GM18499 (cell line): ENCODE results near the gene AKR1C1.
"Not testable (repeated sequence)": the region's sequence is repeated elsewhere in the genome, so short reads cannot be mapped to it uniquely, and the experiment has no call there.

Source experiments
- ATAC-seq: cut with Tn5 transposase; IDR thresholded peaks from one replicate; pipeline ENCODE4 v1.9.1; 2021; ENCODE audit warnings: moderate number of reproducible peaks; ENCODE audit not compliant: insufficient read depth, unreplicated experiment

The AKR1C1 gene

DNA sequence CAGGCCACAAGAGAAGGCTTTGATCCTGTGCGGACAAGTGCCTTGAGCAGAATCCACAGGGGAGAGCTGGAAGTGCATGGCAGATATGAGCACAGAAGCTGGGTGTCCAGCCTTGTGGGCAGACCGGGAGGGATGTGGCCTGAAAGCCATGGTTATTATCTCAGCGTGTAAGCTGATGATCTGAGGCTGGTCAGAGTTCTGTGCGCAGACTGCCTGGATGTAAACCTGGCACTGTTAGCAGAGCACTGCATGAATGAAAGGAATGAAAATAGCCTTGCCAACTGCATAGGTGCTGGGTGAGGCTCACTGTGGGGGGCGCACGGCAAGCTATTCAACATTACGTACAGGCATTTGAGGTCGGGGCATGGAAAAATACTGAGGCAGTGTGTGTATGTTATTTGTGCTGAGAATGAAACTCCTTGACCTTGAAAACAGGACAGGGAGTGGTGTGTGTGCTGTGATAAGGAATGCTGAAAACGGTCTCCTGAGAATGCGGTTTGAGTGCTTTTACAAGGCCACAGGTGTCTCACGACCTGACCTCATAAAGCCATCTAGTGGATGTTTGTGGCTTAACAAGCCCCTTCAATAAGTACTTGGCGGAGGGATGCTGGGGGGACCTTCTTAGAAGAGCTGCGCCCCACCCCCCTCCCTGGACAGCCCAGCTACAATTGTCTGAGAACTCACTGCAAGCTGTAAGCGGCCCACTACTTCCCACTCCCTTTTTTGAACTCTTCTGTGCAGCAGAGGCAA lies 18.7 kb downstream of the AKR1C1 start:
- ATAC-seq: no peak

DNA sequence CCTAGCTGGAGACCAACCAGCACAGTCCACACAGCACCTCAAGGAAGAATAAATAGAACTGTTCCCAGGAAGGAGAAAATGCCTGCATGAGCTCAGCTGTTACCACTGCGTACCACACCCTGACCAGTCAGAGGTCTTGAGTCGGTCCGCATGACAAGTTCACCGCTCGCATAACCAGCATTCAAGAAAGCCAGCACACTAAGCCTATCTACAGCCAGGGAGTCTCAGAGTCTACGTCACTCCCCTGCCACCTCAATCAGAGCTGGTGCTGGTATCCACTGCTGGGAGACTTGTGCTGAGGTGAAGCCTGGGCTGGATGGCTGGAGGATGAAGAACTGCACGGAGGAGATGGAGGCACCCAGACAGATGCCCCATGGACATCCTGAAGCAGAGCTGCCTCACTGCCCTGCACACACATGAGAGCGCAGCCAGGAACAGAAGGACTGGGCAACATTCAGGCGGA lies 19.6 kb downstream of the AKR1C1 start:
- no peak for ATAC-seq

- no peak for ATAC-seq
Measured at GRCh38 chr10:4983615-4984216, 20.5 kb downstream of the AKR1C1 start.

- no peak for ATAC-seq
Measured at GRCh38 chr10:4984223-4984622, 21.0 kb downstream of the AKR1C1 start.

DNA sequence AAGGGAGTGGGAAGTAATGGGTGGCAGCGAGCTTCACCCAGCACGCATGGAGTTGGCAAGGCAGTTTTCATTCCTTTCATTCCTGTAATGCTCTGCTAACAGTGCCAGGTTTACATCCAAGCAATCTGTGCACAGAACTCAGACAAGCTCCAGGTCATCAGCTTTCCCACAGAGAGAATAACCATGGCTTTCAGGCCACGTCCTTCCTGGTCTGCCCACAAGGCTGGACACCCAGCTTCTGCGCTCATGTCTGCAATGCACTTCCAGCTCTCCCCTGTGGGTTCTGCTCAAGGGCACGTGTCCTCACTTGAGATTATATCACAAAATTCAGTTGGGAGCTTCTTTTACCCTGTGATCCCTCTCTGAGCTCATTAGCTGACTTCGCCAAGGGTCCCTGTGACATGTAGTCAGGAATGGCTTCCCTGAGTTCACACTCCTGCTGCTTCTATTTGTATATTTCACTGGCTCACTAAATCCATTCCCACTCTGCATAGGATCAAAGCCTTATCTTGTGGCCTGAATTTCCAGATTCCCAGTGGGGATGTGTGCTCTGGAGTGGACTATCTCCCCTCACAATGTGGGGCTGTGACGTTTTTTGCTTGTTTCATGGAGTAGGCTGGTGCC lies 21.9 kb downstream of the AKR1C1 start:
- no peak for ATAC-seq

DNA sequence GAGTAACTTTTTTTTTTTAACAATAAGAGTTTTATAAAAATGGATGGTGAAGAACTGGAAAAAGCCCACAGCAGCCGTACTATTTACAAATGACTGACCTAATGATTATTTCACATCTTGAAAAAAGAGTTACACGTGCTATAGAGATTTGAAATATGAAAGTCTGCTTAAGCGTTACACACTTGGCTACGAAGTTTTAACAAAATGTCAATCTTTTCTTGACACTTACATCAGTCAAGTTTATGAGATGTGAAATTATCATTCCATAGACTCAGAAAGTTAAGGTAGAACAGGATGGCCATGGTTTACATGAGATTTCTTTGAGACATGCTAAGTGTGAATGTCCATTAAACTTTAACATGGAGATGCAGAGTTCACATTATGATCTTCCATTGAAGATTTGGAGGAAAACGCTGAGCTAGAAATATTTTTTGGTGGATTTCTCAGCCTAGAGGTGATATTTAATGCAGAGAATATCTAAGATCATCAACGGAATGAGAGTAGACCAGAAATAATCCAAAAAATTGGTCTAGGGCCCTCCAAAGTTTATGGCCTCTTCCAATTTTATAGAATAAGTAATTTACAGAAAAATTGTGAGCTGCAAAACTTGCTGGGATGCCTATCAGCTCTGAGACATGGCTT lies 24.9 kb downstream of the AKR1C1 start:
- ATAC-seq: not testable (repeated sequence)

- no peak for ATAC-seq
Measured at GRCh38 chr10:4990217-4990616, 27.0 kb downstream of the AKR1C1 start.

GRCh38 chr10:4991463-4991862 lies 28.2 kb downstream of the AKR1C1 start:
- ATAC-seq: not testable (repeated sequence)

DNA sequence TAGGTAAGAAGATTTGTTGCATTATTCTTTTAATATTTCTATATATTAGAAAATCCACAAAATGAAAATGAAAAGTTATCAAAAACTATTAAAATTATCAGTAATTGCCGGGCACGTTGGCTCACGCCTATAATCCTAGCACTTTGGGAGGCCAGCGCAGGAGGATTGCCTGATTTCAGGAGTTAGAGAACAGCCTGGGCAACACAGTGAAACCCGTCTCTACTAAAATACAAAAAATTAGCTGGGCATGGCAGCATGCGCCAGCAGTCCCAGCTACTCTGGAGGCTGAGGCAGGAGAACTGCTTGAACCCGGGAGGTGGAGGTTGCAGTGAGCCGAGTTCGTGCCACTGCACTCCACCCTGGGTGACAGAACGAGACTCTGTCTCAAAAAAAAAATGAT lies 29.3 kb downstream of the AKR1C1 start:
- ATAC-seq: not testable (repeated sequence)

DNA sequence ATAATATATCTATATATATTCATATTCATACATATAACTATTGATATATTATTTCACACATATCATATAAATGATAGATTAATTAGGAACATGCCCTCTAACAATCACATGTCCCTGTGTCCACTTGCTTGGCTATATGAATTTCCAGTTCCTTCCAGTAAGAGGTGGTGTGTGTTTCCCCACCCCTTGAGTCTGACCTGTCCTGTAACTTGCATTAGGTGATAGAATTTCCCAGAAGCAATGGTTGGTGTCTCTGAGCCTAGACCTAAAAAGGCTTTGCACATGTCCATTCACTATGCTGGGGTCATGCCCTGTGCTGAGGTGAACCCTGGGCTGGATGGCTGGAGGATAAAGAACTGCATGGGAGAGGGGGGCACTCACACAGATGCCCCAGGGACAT lies 31.0 kb downstream of the AKR1C1 start:
- not testable (repeated sequence) for ATAC-seq

- ATAC-seq: no peak
Measured at GRCh38 chr10:4998671-4999070, 35.5 kb downstream of the AKR1C1 start.

GRCh38 chr10:5002013-5002727 lies 39.0 kb downstream of the AKR1C1 start:
- ATAC-seq: no peak

- not testable (repeated sequence) for ATAC-seq
Measured at GRCh38 chr10:5003127-5004029, 40.2 kb downstream of the AKR1C1 start, which contains the start of gene AKR1C2. Gene AKR1C2, minus strand, starts transcription at chr10:5003857. Its CDS starts 22 bp downstream, at chr10:5003835.

DNA sequence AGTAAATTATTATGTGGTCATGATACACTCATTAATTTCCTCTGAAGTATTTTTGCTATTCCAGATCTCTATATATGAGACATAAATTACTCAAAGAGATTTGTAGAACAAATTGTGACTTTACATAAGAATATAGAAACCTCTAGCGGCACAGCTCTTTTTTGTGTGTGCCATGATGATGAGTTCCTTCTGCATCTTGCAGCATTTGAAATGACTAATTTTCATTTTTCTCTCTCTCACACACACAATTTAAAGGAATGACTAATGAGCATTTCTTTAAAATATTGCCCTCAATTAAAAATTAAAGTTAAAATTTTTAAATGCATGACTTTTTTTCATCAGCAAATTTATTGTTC lies 40.8 kb downstream of the AKR1C1 start:
- not testable (repeated sequence) for ATAC-seq

DNA sequence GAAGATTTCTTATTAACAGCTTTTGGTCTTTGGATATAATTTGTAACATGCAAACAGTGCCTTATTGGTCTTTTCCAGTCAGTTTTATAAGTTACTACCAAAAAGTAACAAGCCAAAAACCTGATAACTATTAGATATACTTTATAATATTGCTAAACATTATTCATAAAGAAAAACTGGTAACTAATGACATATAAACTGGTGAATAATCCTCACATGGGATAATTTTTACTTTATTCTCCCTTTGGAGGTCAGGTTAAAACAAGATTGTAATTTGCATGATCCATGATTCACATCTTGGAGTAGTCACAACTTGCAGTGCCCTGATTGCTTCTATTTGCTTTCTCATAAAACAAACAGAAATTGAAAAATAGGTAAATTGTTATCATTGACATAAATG lies 41.3 kb downstream of the AKR1C1 start:
- ATAC-seq: not testable (repeated sequence)

DNA sequence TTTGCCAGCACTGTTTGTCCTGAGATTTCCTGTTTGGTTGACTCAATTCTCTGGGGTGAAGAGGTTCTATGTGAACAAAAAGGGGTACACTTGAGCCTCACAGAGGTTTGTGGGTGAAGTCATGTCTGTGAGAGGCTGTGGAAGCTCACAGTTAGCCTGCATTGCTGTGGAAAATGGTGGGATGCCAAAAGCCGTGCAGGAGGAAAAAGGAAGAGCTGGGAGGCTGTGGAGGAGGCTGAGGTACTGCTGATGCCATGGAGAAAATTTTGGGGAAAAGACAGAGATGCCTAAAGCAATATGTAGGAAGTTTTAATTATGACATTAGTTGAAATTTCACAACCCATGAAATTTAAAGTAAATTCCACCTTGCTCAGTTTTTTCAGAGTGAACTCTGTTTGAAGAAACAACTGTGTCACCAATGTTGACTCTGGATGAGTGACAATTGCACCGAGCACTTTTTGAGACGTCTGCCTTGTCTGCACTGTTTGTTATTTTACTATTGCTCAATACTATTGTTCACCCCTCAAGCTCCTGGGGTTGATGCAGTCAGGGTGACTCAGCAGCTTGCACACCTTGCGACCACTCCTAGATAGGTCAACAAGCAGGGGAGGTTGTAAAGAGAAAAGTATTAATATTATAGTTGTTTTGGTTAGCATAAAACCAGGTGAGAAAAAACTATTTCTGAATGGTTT lies 45.8 kb downstream of the AKR1C1 start:
- ATAC-seq: not testable (repeated sequence)

- not testable (repeated sequence) for ATAC-seq
Measured at GRCh38 chr10:5010043-5010442, 46.8 kb downstream of the AKR1C1 start.

- not testable (repeated sequence) for ATAC-seq
Measured at GRCh38 chr10:5011392-5011791, 48.2 kb downstream of the AKR1C1 start.

DNA sequence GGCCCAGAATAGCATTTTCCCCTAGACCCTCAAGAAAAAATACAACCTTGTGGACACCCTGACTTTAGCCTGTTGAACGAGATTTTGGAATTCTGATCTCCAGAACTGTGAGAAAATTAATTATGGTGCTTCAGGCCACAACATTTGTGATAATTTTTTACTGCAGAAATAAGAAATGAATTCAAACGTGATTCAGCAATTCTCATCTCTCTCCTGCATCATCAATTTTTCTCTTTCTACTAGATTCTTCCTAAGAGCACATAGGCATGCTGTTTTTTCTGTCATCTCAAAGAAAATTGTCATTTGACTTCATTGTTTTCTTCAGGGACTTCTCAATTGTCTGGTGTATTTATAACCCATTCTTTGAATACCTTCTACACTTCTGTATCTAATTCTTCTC lies 49.4 kb downstream of the AKR1C1 start:
- ATAC-seq: no peak
